GM12878 (cell line): ENCODE measurements around the gene TRERF1. TPM values are rescaled to one million over a fixed set of nuclear protein-coding genes. Genes with fewer than 3 reads are reported as not detected.

Experiments used
- ATAC-seq: fragments of 200-7000 bp; cut with Tn5 transposase; 3 replicates; pipeline ENCODE4 v1.9.1; 2020; ENCODE audit warnings: mild to moderate bottlenecking, moderate library complexity
- BruUV-seq: library from RNA; stranded (reverse); fragments of 400-500 nt; replicated peaks from 2 replicates; lab custom pipeline; 2021; lab: Mats Ljungman, UMichigan
- CTCF ChIA-PET: fragments of 300-600 bp; sonication (Branson Sonifier 250); formaldehyde crosslinking; extraction: SDS; loops from one replicate; lab custom pipeline; 2021; ENCODE audit warnings: inconsistent platforms; lab: Yijun Ruan, JAX
- POLR2A ChIA-PET: fragments of 350-600 bp; formaldehyde crosslinking; extraction: SDS; loops from one replicate; lab custom pipeline; 2021; ENCODE audit warnings: inconsistent platforms; lab: Charles Lee
- RAD21 ChIA-PET: fragments of 300-600 bp; sonication (Branson Sonifier 250); formaldehyde crosslinking; loops from one replicate; lab custom pipeline; 2023; ENCODE audit warnings: antibody characterized with exemption; ENCODE audit not compliant: unreplicated experiment; lab: Charles Lee
- SMC1A ChIA-PET: fragments of 300-600 bp; sonication (Branson Sonifier 250); formaldehyde crosslinking; loops from one replicate; lab custom pipeline; 2023; ENCODE audit not compliant: unreplicated experiment, uncharacterized antibody; lab: Charles Lee
- DNase-seq: peaks from one replicate; pipeline ENCODE4 v3.0.0-alpha.2; 2011; ENCODE audit warnings: low read depth, low spot score
- FAIRE-seq: peaks from 3 replicates; lab custom pipeline; 2011; peaks lifted over from hg19 to GRCh38; lab: Jason Lieb, UNC
- H2AFZ ChIP-seq: 2 replicates; pipeline ENCODE4 v1.6.0; 2011; ENCODE audit warnings: low read depth, low read length, control low read depth; ENCODE audit not compliant: control insufficient read depth
- H3K27ac ChIP-seq: 2 replicates; pipeline ENCODE4 v1.5.1; 2011; ENCODE audit warnings: control low read depth; ENCODE audit not compliant: control insufficient read depth, insufficient read depth
- H3K27me3 ChIP-seq, 2 experiments: replicated peaks in 1 of 2; 2 replicates each; pipeline versions ENCODE4 v1.6.0 to v1.6.1; 2011; ENCODE audit warnings: low read length in 1 of 2; ENCODE audit not compliant: control insufficient read depth in 2 of 2, insufficient read depth in 2 of 2
- H3K36me3 ChIP-seq, 2 experiments: 2 replicates each; pipeline ENCODE4 v1.5.1; 2011; ENCODE audit warnings: low read length in 1 of 2; ENCODE audit not compliant: control insufficient read depth in 2 of 2, insufficient read depth in 2 of 2
- H3K4me1 ChIP-seq: 2 replicates; pipeline ENCODE4 v1.6.1; 2011; ENCODE audit warnings: mild to moderate bottlenecking, low read length, moderate library complexity, mixed read lengths; ENCODE audit not compliant: control insufficient read depth, insufficient read depth
- H3K4me2 ChIP-seq: 2 replicates; pipeline ENCODE4 v1.6.0; 2011; ENCODE audit warnings: control low read depth; ENCODE audit not compliant: control insufficient read depth, insufficient read depth
- H3K4me3 ChIP-seq: fragments of 200-600 bp; sonication (generic); 2 replicates; pipeline ENCODE4 v1.5.1; 2016
- H3K79me2 ChIP-seq: 2 replicates; pipeline ENCODE4 v1.6.0; 2011; ENCODE audit warnings: low read length; ENCODE audit not compliant: control insufficient read depth, insufficient read depth
- H3K9ac ChIP-seq: 2 replicates; pipeline ENCODE4 v1.8.0; 2011; ENCODE audit warnings: low read length, control low read depth, mixed read lengths; ENCODE audit not compliant: control insufficient read depth, insufficient read depth
- H3K9me3 ChIP-seq: replicated peaks from 3 replicates; pipeline ENCODE4 v1.5.1; 2011; ENCODE audit warnings: mild to moderate bottlenecking, low read length; ENCODE audit not compliant: control insufficient read depth, insufficient read depth
- H4K20me1 ChIP-seq: 2 replicates; pipeline ENCODE4 v1.6.0; 2011; ENCODE audit not compliant: control insufficient read depth, insufficient read depth
- ATF7 ChIP-seq: fragments of 450-650 bp; IDR thresholded peaks from 2 replicates; pipeline ENCODE4 v1.6.1; 2016; ENCODE audit warnings: low read depth, mild to moderate bottlenecking
- BCL11A ChIP-seq: IDR thresholded peaks from 2 replicates; pipeline ENCODE4 v1.6.1; 2011; ENCODE audit warnings: low read depth, low read length
- E2F8 ChIP-seq: fragments of 450-650 bp; IDR thresholded peaks from 2 replicates; pipeline ENCODE4 v1.6.1; 2018; ENCODE audit warnings: mild to moderate bottlenecking, low read depth, moderate library complexity; ENCODE audit not compliant: partially characterized antibody
- HDGF ChIP-seq: fragments of 450-650 bp; IDR thresholded peaks from 2 replicates; pipeline ENCODE4 v1.6.1; 2016; ENCODE audit warnings: antibody characterized with exemption
- IRF4 ChIP-seq: IDR thresholded peaks from 2 replicates; pipeline ENCODE4 v1.6.1; 2011; ENCODE audit warnings: low read depth, low read length
- MAX ChIP-seq: IDR thresholded peaks from 2 replicates; pipeline ENCODE4 v1.6.1; 2012; ENCODE audit warnings: low read depth, low read length, improper control_type of control experiment
- RAD51 ChIP-seq: fragments of 450-650 bp; IDR thresholded peaks from 2 replicates; pipeline ENCODE4 v1.6.1; 2016; ENCODE audit warnings: moderate library complexity, mild to moderate bottlenecking, inconsistent platforms
- RBBP5 ChIP-seq: fragments of 200-600 bp; sonication (generic); conservative IDR thresholded peaks from 2 replicates; pipeline ENCODE4 v1.6.1; 2016
- RELA ChIP-seq: fragments of 450-650 bp; IDR thresholded peaks from 2 replicates; pipeline ENCODE4 v1.8.0; 2014; ENCODE audit warnings: borderline replicate concordance; ENCODE audit not compliant: partially characterized antibody
- SKIL ChIP-seq: fragments of 450-650 bp; IDR thresholded peaks from 2 replicates; pipeline ENCODE4 v1.6.1; 2017; ENCODE audit warnings: mild to moderate bottlenecking, low read depth, inconsistent platforms; ENCODE audit not compliant: poor library complexity, severe bottlenecking
- SREBF1 ChIP-seq: IDR thresholded peaks from 2 replicates; pipeline ENCODE4 v1.6.1; 2012; ENCODE audit warnings: mild to moderate bottlenecking, low read length
- STAT3 ChIP-seq: IDR thresholded peaks from 2 replicates; pipeline ENCODE4 v1.6.1; 2011; ENCODE audit warnings: low read depth, low read length, improper control_type of control experiment
- TCF12 ChIP-seq: IDR thresholded peaks from 2 replicates; pipeline ENCODE4 v1.6.1; 2011; ENCODE audit warnings: low read depth, mild to moderate bottlenecking, low read length
- USF1 ChIP-seq: IDR thresholded peaks from 2 replicates; pipeline ENCODE4 v1.6.1; 2011; ENCODE audit warnings: borderline replicate concordance, low read depth, mild to moderate bottlenecking, moderate library complexity, mixed read lengths, low read length; ENCODE audit not compliant: insufficient read depth; ENCODE audit errors: extremely low read length
- ZBTB4 ChIP-seq: fragments of 450-650 bp; formaldehyde crosslinking; IDR thresholded peaks from 2 replicates; pipeline ENCODE4 v1.4.0; 2022; ENCODE audit warnings: mild to moderate bottlenecking, moderate library complexity
- ZNF217 ChIP-seq: fragments of 450-650 bp; IDR thresholded peaks from 2 replicates; pipeline ENCODE4 v1.6.1; 2017; ENCODE audit warnings: antibody characterized with exemption, mild to moderate bottlenecking
- ZNF24 ChIP-seq: fragments of 450-650 bp; IDR thresholded peaks from 2 replicates; pipeline ENCODE4 v1.6.1; 2017; ENCODE audit warnings: antibody characterized with exemption, mild to moderate bottlenecking
- WGBS: methylation state at CpG from one replicate; pipeline ENCODE4 v1.1.6; 2016; ENCODE audit warnings: low lambda C conversion rate; ENCODE audit not compliant: insufficient replicate concordance, insufficient coverage; ENCODE audit errors: missing lambda C conversion rate; 5-methylcytosine and 5-hydroxymethylcytosine counted together
- in situ Hi-C: fragments of 300-500 bp; cut with MboI; formaldehyde crosslinking; loops from 9 replicates; pipeline ENCODE4 v1.14.3; 2018; ENCODE audit warnings: mixed read lengths
- intact Hi-C: fragments of 100-400 bp; cut with micrococcal nuclease; formaldehyde crosslinking; loops from one replicate; pipeline ENCODE4 v1.14.2; 2022; ENCODE audit not compliant: unreplicated experiment
- polyA plus RNA-seq, 11 experiments: library from polyadenylated mRNA; depleted of rRNA in 4 of 11; unstranded in 6 of 11; stranded (reverse) in 5 of 11; fragments of >200 nt; fragmentation: Nextera tagmentation in 4 of 11; fragmentation: Illumina TruSeq in 1 of 11; extraction: Ambion mirVana in 4 of 11; extraction: Trizol in 1 of 11; gene quantifications; 1 replicate in 1 of 11; 2 replicates in 10 of 11; pipeline versions ENCODE4 v1.2.1 to v1.2.3, GENCODE V29; 2011 to 2016; ENCODE audit warnings: inconsistent platforms in 2 of 11, missing spikeins in 2 of 11, low read depth in 1 of 11
- total RNA-seq, 4 experiments: library from RNA; depleted of rRNA in 3 of 4; stranded (reverse); fragments of >200 nt in 3 of 4; fragmentation: Illumina TruSeq in 1 of 4; extraction: Trizol in 1 of 4; gene quantifications; 2 replicates each; pipeline versions ENCODE4 v1.2.1 to v1.2.3, GENCODE V29; 2013 to 2021

TRERF1 gene
- total and polyA plus RNA-seq, 10 of the 15 experiments (the other 5 are each of a cell fraction or from before 2014, with no cell fraction given), result 2.2 to 19.4 (median 7.2) TPM

- WGBS, result 66% methylated on average over 3 of the region's 3 CpGs
- SMC1A ChIA-PET, result interaction anchor here (1.0 to 2.9 kb wide), 4 partner anchors 10 to 62 kb away, joined by 3 to 8 read pairs (median 3); no protein-coding TSS in a partner anchor
- POLR2A ChIA-PET, result no interaction called here
- TF ChIP-seq ZNF217, result no peak
- TF ChIP-seq SREBF1, result no peak
- TF ChIP-seq USF1, result no peak
- TF ChIP-seq MAX, result no peak
- no peak for TF ChIP-seq ATF7
- no peak for TF ChIP-seq ZNF24
- TF ChIP-seq ZBTB4 (CRISPR knock-in tag), result no peak
- no peak for TF ChIP-seq RELA
- TF ChIP-seq BCL11A, result no peak
- no peak for TF ChIP-seq RAD51
- no peak for TF ChIP-seq HDGF
- TF ChIP-seq RBBP5, result no peak
- no peak for TF ChIP-seq E2F8
- TF ChIP-seq SKIL, result no peak
- TF ChIP-seq TCF12, result no peak
- TF ChIP-seq STAT3, result no peak
- TF ChIP-seq IRF4, result no peak
Observed at GRCh38 chr6:42355416-42355815, 96.3 kb downstream of the TRERF1 start.

More at GRCh38 chr6:42355416-42355815, 96.3 kb downstream of the TRERF1 start:
- Histone ChIP-seq H3K79me2 (no peaks in the 10 kb centered on the region), H3K36me3 (no peaks in the 10 kb centered on the region), H3K4me2 (no peak overlapping the region), H3K4me3 (no peak overlapping the region), H3K27ac (no peak overlapping the region), H4K20me1 (no peaks in the 10 kb centered on the region), H2AFZ (no peak overlapping the region), H3K9me3 (no peaks in the 10 kb centered on the region), H3K27me3 (no peaks in the 10 kb centered on the region), H3K4me1 (no peaks in the 10 kb centered on the region), H3K9ac (no peak overlapping the region)
- FAIRE-seq, result no peak
- ChIA-PET RAD21 (no interaction called here), CTCF (interaction anchor here (1.0 kb wide), 1 partner anchor 192 kb away, joined by 3 read pairs; no protein-coding TSS in a partner anchor)
- intact Hi-C loops (no loop called here), in situ Hi-C loops (no loop called here)
- ATAC-seq, result no peak
- DNase-seq, result no peak
- BruUV-seq, result no TSS peak
